NCI-H82 treated with DMSO at 0.1 percent for 48 hours (cell line): ENCODE results near the gene DDIT4.
"Not testable (repeated sequence)": the region's sequence is repeated elsewhere in the genome, so short reads cannot be mapped to it uniquely, and the experiment has no call there.

Source experiments
- DNase-seq: peaks from one replicate; lab custom pipeline; 2025; ENCODE audit not compliant: unreplicated experiment; lab: John Stamatoyannopoulos, UW

Gene DDIT4

GRCh38 chr10:72248468-72249151 is 25.1 kb upstream of the DDIT4 start:
- no peak for DNase-seq

- DNase-seq, result not testable (repeated sequence)
Observed at GRCh38 chr10:72249176-72249862, 24.4 kb upstream of the DDIT4 start.

GRCh38 chr10:72250666-72251065 is 23.1 kb upstream of the DDIT4 start:
- DNase-seq, result no peak

GRCh38 chr10:72251635-72252034 is 22.1 kb upstream of the DDIT4 start:
- no peak for DNase-seq

- no peak for DNase-seq
Observed at GRCh38 chr10:72252972-72253371, 20.8 kb upstream of the DDIT4 start.

GRCh38 chr10:72253578-72253977 is 20.1 kb upstream of the DDIT4 start:
- DNase-seq, result no peak

- peak; percentile 16 for DNase-seq
Observed at GRCh38 chr10:72254813-72255568, 18.7 kb upstream of the DDIT4 start.

- no peak for DNase-seq
Observed at GRCh38 chr10:72255977-72256729, 17.6 kb upstream of the DDIT4 start.

GRCh38 chr10:72257051-72257892 is 16.5 kb upstream of the DDIT4 start:
- peak; percentile 53 for DNase-seq

GRCh38 chr10:72258617-72259016 is 15.1 kb upstream of the DDIT4 start:
- no peak for DNase-seq

GRCh38 chr10:72259491-72260238 is 14.1 kb upstream of the DDIT4 start:
- no peak for DNase-seq

GRCh38 chr10:72260239-72260975 is 13.3 kb upstream of the DDIT4 start:
- peak; percentile 83 for DNase-seq

GRCh38 chr10:72260976-72261783 is 12.5 kb upstream of the DDIT4 start:
- no peak for DNase-seq

- DNase-seq, result no peak
Observed at GRCh38 chr10:72261784-72262404, 11.8 kb upstream of the DDIT4 start.

- DNase-seq, result no peak
Observed at GRCh38 chr10:72263613-72264241, 10.0 kb upstream of the DDIT4 start.

- DNase-seq, result no peak
Observed at GRCh38 chr10:72264536-72264935, 9.2 kb upstream of the DDIT4 start.

GRCh38 chr10:72265508-72265907 is 8.2 kb upstream of the DDIT4 start:
- no peak for DNase-seq
